NCI-H1417 treated with DMSO at 0.1 percent for 48 hours (cell line): Measurements from ENCODE around the gene GCK.
A peak's percentile ranks its signal among the peaks of the same experiment; 100 is the strongest.
"Not testable (repeated sequence)": the region's sequence is repeated elsewhere in the genome, so short reads cannot be mapped to it uniquely, and the experiment has no call there.

Source experiments
- DNase-seq: peaks from one replicate; lab custom pipeline; 2025; lab: John Stamatoyannopoulos, UW

GCK gene

GRCh38 chr7:44141221-44141850 lies 47.9 kb downstream of the GCK start, which contains the start of gene MYL7:
MYL7 (minus strand) TSS chr7:44141332; CDS start chr7:44141305, 27 bp downstream.
- DNase-seq, result no peak

- DNase-seq, result no peak
These were observed 48.9 kb downstream of the GCK start for GRCh38 chr7:44140341-44140740.

DNA sequence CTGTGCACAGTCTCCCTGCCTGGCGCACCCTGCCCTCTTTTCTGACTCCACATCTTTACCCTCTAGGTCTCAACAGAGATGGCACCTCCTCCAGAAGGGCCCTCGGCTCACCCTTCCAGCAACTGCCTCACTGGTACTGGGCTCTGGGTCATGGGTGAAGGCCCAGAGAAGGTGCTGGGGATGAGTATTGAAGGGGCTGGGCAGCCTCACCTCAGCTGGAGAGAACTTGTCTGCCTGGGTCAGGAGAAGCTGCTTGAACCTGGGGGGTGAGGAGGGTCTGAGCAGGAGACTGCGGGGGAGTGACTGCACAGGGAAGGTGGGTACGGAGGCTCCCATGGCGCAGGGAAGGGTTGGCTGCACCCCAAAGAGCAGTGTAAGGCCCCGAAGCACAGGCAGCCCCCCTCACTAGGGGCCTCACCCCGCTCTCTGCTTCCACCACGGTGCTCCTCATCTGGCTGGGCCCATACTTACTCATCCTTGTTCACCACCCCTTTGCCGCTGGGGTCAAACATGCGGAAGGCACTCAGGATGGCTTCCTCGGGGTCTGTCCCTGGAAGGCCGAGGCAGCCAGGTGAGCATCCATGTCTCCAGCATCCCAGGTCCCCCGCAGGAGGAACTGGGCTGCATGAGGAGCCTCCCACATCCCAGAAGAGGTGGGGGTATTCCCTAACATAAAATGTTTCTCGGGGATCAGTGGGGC lies 49.8 kb downstream of the GCK start:
- DNase-seq, result no peak

GRCh38 chr7:44138698-44139097 lies 50.5 kb downstream of the GCK start:
- DNase-seq, result no peak

DNA sequence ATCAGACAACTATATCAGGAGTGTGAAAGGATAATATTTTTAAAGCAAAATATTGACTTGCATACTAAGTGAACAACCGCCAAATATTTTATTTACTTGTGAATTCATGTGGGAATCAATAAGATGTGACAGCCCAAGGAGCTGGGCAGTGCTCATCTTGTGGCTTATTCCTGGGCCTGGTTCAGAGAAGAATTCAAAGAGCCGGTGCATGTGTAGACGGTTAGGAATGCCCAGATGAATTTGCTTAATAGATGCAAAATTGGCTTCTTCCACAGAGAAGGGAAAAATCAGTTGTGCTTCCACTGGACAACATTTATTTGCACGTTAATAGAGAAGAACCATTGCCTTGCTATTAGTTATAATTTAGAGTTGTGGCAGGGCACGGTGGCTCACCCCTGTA lies 52.5 kb downstream of the GCK start:
- DNase-seq, result no peak

DNA sequence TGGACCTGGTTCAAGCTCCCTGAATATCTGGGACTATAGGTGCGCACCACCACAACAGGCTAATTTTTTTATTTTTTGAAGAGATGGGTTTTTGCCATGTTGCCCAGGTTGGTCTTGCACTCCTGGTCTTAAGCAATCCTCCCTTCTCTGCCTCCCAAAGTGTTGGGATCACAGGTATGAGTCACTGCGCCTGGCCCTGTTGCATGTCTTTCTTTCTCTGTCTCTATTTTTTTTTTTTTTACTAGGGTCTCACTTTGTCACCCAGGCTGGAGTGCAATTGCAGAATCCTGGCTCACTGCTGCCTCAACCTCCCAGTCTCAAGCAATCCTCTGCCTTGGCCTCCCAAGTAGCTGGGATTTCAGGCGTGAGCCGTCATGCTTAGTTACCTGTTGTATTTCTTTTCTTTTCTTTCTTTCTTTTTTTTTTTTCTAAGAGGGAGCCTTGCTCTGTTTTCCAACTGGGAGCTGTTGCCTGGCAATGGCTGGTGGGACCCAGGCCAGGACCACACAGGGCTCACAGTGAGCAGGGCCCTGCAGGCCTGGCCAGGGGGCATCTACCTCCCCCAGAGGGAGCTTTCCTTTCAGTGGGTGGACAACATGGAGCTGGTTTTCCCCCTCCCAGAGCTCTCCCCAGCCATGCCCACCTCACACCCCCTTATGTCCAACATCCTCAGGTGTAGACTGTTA lies 54.2 kb downstream of the GCK start:
- no peak for DNase-seq

GRCh38 chr7:44133295-44133694 lies 55.9 kb downstream of the GCK start:
- no peak for DNase-seq

DNA sequence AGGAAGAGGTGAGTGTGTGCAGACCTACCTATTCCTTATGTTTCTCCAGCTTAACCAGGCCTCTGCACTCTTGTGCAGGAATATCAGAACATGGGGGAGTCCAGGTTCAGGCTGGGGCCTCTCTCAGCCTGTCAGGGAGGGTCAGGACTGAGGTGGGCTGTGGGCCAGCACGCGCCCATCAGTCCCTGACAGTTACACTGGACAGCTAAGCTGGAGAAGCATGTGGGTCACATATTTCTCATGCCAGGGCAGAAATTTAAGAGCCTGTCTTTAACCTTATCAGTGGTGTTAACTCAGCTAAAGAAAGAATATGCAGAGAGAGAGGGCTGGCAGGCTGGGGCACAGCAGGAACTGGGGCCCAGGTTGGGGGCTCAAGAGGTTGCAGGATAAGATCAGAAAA lies 57.2 kb downstream of the GCK start:
- no peak for DNase-seq

- DNase-seq, result no peak
These were observed 57.8 kb downstream of the GCK start for GRCh38 chr7:44131173-44132029.

- DNase-seq, result no peak
These were observed 60.3 kb downstream of the GCK start for GRCh38 chr7:44128721-44129582.

DNA sequence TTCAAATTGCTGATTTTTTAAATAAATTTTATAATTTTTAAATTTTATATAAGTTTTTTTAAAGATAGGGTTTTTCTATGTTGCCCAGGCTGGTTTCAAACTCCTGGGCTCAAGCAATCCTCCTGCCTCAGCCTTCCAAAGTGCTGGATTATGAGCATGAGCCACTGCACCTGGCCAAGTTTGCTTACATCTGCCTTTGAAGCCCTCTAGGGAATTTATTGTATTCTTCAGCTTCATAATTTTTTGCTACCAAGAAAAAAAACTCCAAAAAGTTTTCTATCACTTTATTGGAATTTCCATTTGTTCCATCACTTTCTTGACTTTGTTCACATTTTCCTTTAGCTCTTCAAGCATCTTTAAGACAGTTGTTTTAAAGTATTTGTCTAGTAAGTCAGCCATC lies 62.1 kb downstream of the GCK start:
- DNase-seq, result no peak

- not testable (repeated sequence) for DNase-seq
These were observed 62.7 kb downstream of the GCK start for GRCh38 chr7:44126574-44126973.

DNA sequence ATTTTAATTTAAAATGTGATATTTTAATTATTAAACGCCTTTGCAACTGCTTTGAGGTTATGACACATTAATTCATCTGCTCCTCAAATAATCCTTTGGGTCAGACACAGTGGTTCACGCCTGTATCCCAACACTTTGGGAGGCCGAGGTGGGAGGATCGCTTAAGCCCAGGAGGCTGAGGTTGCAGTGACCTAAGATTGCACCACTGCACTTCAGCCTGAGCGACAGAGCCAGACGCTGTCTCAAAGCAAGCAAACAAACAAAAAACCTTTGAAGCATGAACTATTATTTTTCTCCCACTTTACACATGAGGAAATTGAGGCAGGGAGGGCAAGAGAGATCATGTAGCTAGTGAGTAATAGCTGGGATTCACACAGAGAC lies 64.4 kb downstream of the GCK start:
- no peak for DNase-seq

GRCh38 chr7:44123190-44124003 lies 65.8 kb downstream of the GCK start, which contains the start of gene POLD2:
POLD2 (minus strand) TSS chr7:44123548; CDS start chr7:44122053, 1,495 bp downstream.
- peak; percentile 89 for DNase-seq

GRCh38 chr7:44122529-44122928 lies 66.7 kb downstream of the GCK start:
- DNase-seq, result no peak

DNA sequence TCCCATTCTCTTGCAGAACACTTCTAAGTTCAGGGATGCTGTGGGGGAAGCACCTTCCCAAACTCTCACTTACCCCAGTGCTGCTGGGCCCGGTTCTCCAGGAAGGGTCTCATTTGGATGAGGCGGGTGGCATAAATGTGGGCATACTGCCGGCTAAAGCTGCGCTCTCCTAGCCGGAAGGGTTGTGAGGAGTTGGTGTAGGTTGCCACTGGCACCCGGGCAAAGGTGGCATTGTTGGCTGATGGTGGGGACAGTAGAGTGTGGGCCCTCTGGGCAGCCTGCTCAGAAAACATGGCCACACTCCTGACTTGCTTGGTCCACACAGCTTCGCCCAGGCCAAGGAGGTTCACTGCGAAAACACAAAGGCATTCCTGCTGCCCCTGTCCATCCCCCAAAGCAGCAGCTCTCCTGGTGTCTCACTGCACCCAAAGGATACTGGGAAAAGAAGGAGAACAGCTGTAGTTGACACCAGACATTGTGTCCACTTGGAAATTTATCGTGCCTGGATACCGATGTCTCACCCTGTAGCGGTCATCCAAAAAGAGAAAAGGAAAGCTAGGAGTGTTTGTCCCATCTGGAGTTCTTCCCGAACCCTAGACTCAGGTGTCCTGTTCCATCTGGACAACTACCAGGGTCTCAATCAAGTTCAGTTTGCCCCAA lies 67.3 kb downstream of the GCK start:
- no peak for DNase-seq

- no peak for DNase-seq
These were observed 68.8 kb downstream of the GCK start for GRCh38 chr7:44120395-44120794.

GRCh38 chr7:44119829-44120380 lies 69.3 kb downstream of the GCK start:
- no peak for DNase-seq

- DNase-seq, result no peak
These were observed 71.3 kb downstream of the GCK start for GRCh38 chr7:44117801-44118429.
